ENCODE data around the gene SHISAL2B. TPM values are rescaled to one million over a fixed set of nuclear protein-coding genes. Genes with fewer than 3 reads are reported as not detected.

SHISAL2B gene
- total RNA-seq, 1 experiment from 2014 or later = not detected

DNA sequence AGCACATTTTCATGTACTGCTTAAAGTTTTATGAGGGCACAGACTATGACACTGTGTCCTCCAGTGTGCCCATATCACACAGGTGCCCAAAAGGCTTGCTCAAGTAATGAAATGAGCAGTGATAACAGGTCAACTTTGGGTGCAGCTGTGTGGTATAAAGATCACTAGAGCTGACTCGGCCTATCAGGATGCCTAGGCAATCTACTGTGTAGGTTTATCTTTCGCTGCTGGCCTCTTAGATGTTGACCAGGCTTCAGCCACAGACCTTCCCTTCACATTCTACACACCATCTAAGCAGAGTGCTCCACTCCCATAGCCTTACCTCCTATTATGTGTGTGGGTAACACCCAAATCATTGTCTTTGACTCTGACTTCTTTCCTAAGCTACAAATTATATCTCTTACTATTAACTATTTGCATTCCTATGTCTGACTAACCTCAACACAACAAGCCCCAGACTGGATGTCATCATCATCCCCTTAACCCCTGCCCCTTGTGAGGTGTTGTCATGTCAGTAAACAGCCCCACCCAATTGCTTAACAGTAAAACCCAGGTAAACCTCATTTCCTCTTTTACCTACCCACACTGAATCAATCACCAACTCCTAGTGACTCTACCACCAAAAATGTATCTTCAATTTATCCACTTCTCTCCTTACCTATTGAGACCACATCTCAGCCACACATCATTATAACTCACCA, 75.7 kb downstream of the SHISAL2B start:
- in situ Hi-C loops (cut with HindIII; ENCODE audit: low pct_unique_long_range_greater_than_20kb, low sequenced_read_pairs) = no loop called here
- no peak for DNase-seq (ENCODE audit: low read depth)

DNA sequence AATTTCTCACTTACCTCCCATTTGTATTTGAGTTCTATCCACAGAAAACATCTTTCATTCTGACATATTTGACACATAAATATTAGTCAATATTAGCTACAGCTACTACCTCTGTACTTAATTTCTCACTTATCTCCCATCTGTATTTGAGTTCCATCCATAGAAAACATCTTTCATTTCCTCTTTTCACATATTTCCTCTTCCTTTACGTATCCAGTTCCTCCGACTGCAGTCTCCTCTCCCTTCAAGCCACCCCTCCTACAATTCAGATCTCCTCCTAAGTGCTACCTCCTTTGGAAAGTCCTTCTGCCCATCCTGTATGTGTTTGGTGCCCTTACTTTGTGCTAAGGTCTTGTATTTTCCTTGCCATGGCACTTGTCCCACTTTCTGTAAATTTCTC, 76.6 kb downstream of the SHISAL2B start:
- in situ Hi-C loops (cut with HindIII; ENCODE audit: low pct_unique_long_range_greater_than_20kb, low sequenced_read_pairs) = no loop called here

More for the DNA sequence above, 76.6 kb downstream of the SHISAL2B start:
- DNase-seq (ENCODE audit: low read depth) = no peak

Other genes starting within 250 kb of the SHISAL2B start
- gene RGS7BP, start 184.5 kb upstream of the SHISAL2B start, total RNA-seq (2014; rRNA removed; shearing (Covaris generic); ENCODE audit: low replicate concordance) = not detected in 2 replicates
- gene SREK1IP1, start 78.2 kb downstream of the SHISAL2B start, total RNA-seq (2014; rRNA removed; shearing (Covaris generic); ENCODE audit: low replicate concordance) = 3.8 and 4.6 TPM in 2 replicates
- 15.5 and 22.4 TPM in 2 replicates for gene CWC27, start 78.4 kb downstream of the SHISAL2B start, total RNA-seq (2014; rRNA removed; shearing (Covaris generic); ENCODE audit: low replicate concordance)

Data from Caki2 (cell line).